H4 (cell line): ENCODE data around the gene GDF11. TPM values are rescaled to one million over a fixed set of nuclear protein-coding genes. Genes with fewer than 3 reads are reported as not detected.

Source experiments
- DNase-seq: peaks from one replicate; pipeline ENCODE4 v3.0.0-alpha.2; 2015; ENCODE audit warnings: low spot score
- total RNA-seq: library from RNA; depleted of rRNA; stranded (reverse); fragments of >200 nt; shearing (Covaris generic); gene quantifications from 2 replicates; pipeline ENCODE4 v1.2.3, GENCODE V29; 2014; rRNA removed

Gene GDF11
- 7.7 and 8.4 TPM in 2 replicates for total RNA-seq

- DNase-seq, result peak; percentile 74
Measured at GRCh38 chr12:55742719-55743405, at the start of gene GDF11. TSS of gene GDF11 (plus strand) at chr12:55743122. CDS start at chr12:55743317, 195 bp downstream.

GRCh38 chr12:55693323-55694187 lies 49.4 kb upstream of the GDF11 start:
- no peak for DNase-seq

- no peak for DNase-seq
Measured at GRCh38 chr12:55694188-55694515, 48.8 kb upstream of the GDF11 start.

GRCh38 chr12:55694651-55695050 lies 48.3 kb upstream of the GDF11 start:
- DNase-seq, result no peak

- no peak for DNase-seq
Measured at GRCh38 chr12:55695349-55695748, 47.6 kb upstream of the GDF11 start.

GRCh38 chr12:55696141-55696540 lies 46.8 kb upstream of the GDF11 start:
- no peak for DNase-seq

GRCh38 chr12:55696796-55697462 lies 46.0 kb upstream of the GDF11 start:
- DNase-seq, result no peak

- DNase-seq, result no peak
Measured at GRCh38 chr12:55697686-55698085, 45.2 kb upstream of the GDF11 start.

- DNase-seq, result no peak
Measured at GRCh38 chr12:55698241-55698955, 44.5 kb upstream of the GDF11 start.

GRCh38 chr12:55698965-55699364 lies 44.0 kb upstream of the GDF11 start:
- no peak for DNase-seq

- DNase-seq, result no peak
Measured at GRCh38 chr12:55699471-55700055, 43.4 kb upstream of the GDF11 start.

GRCh38 chr12:55700255-55701018 lies 42.5 kb upstream of the GDF11 start:
- DNase-seq, result peak; percentile 75

GRCh38 chr12:55702861-55703260 lies 40.1 kb upstream of the GDF11 start:
- DNase-seq, result no peak

GRCh38 chr12:55703288-55703687 lies 39.6 kb upstream of the GDF11 start:
- no peak for DNase-seq

- no peak for DNase-seq
Measured at GRCh38 chr12:55703901-55704761, 38.8 kb upstream of the GDF11 start.

- DNase-seq, result no peak
Measured at GRCh38 chr12:55704824-55705718, 37.9 kb upstream of the GDF11 start.

GRCh38 chr12:55705782-55706402 lies 37.0 kb upstream of the GDF11 start:
- no peak for DNase-seq

- no peak for DNase-seq
Measured at GRCh38 chr12:55706568-55707218, 36.2 kb upstream of the GDF11 start.
